ENCODE data around the gene COA1. TPM values are rescaled to one million over a fixed set of nuclear protein-coding genes. Genes with fewer than 3 reads are reported as not detected.

Gene COA1
- total RNA-seq, 1 donor from 2014 or later, result 50.0 TPM

- no peak for TF ChIP-seq CTCF (IDR thresholded peaks at IDR 0.05; ENCODE audit: insufficient read depth, low read length, severe bottlenecking)
- H3K4me3 ChIP-seq (ENCODE audit: low read depth, low read length), result no peak overlapping the region
- peaks cover 1% of the 10 kb centered on the region for H3K36me3 ChIP-seq (ENCODE audit: control insufficient read depth, insufficient read depth, low read length)
- no peaks in the 10 kb centered on the region for H3K27me3 ChIP-seq (ENCODE audit: control insufficient read depth, insufficient read depth, low read length)
- peak; percentile 97 for DNase-seq (ENCODE audit: low read depth)
- FAIRE-seq, result no peak
Measured at GRCh38 chr7:43764807-43765491, 35.6 kb upstream of the COA1 start.

- DNase-seq (ENCODE audit: low read depth) (peak; percentile 62), FAIRE-seq (no peak)
- TF ChIP-seq CTCF (IDR thresholded peaks at IDR 0.05; ENCODE audit: insufficient read depth, low read length, severe bottlenecking), result no peak
- Histone ChIP-seq H3K27me3 (ENCODE audit: control insufficient read depth, insufficient read depth, low read length) (no peaks in the 10 kb centered on the region), H3K36me3 (ENCODE audit: control insufficient read depth, insufficient read depth, low read length) (peaks cover 1% of the 10 kb centered on the region), H3K4me3 (ENCODE audit: low read depth, low read length) (no peak overlapping the region)
Measured at GRCh38 chr7:43764039-43764761, 34.9 kb upstream of the COA1 start.

- Histone ChIP-seq H3K27me3 (ENCODE audit: control insufficient read depth, insufficient read depth, low read length) (no peaks in the 10 kb centered on the region), H3K4me3 (ENCODE audit: low read depth, low read length) (no peak overlapping the region), H3K36me3 (ENCODE audit: control insufficient read depth, insufficient read depth, low read length) (peaks cover 1% of the 10 kb centered on the region)
- DNase-seq (ENCODE audit: low read depth) (no peak), FAIRE-seq (no peak)
- no peak for TF ChIP-seq CTCF (IDR thresholded peaks at IDR 0.05; ENCODE audit: insufficient read depth, low read length, severe bottlenecking)
Measured at GRCh38 chr7:43763183-43763582, 33.9 kb upstream of the COA1 start.

GRCh38 chr7:43761938-43762692, 32.8 kb upstream of the COA1 start:
- Histone ChIP-seq H3K36me3 (ENCODE audit: control insufficient read depth, insufficient read depth, low read length) (peaks cover 1% of the 10 kb centered on the region), H3K4me3 (ENCODE audit: low read depth, low read length) (no peak overlapping the region), H3K27me3 (ENCODE audit: control insufficient read depth, insufficient read depth, low read length) (no peaks in the 10 kb centered on the region)
- FAIRE-seq (no peak), DNase-seq (ENCODE audit: low read depth) (peak; percentile 63)
- no peak for TF ChIP-seq CTCF (IDR thresholded peaks at IDR 0.05; ENCODE audit: insufficient read depth, low read length, severe bottlenecking)

GRCh38 chr7:43761382-43761781, 32.1 kb upstream of the COA1 start:
- H3K27me3 ChIP-seq (ENCODE audit: control insufficient read depth, insufficient read depth, low read length), result no peaks in the 10 kb centered on the region
- no peaks in the 10 kb centered on the region for H3K36me3 ChIP-seq (ENCODE audit: control insufficient read depth, insufficient read depth, low read length)
- no peak for DNase-seq (ENCODE audit: low read depth)
- no peak for FAIRE-seq
- no peak overlapping the region for H3K4me3 ChIP-seq (ENCODE audit: low read depth, low read length)
- TF ChIP-seq CTCF (IDR thresholded peaks at IDR 0.05; ENCODE audit: insufficient read depth, low read length, severe bottlenecking), result no peak
